SH-SY5Y (cell line): ENCODE results near the gene PLS1.

ENCODE experiments used
- GATA2 ChIP-seq: IDR thresholded peaks from 2 replicates; pipeline ENCODE4 v1.6.1; 2011; ENCODE audit warnings: mild to moderate bottlenecking, low read depth, low read length
- GATA3 ChIP-seq: IDR thresholded peaks from 2 replicates; pipeline ENCODE4 v1.6.1; 2011; ENCODE audit warnings: low read depth, mild to moderate bottlenecking, low read length, moderate library complexity

DNA sequence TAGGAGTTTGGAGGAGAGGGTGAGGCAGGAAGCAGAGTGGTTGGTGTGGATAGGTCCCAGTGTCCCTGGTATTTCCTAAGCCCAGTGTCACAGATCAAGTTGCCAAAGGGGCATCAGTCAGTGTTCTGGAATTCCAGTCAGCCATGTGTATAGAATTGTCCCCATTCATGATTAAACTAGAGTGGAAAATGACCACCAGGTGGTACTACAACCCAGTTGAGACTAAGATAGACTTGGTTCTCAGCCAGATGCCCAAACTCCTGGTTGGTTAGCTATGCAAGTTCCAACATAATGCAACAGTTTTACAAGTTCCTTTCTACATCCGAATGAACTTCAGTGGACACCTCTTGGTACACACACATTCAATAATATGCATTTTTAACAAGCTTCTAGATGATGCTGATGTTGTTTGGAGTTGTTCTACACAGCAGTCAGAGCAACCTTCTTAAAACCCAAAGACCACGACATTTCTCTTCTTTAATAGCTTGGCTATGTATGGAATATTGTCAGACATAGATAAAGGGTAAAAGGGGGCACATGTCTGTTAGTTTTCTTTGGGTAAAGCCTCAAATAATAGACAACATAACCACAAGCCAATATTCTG, 9.3 kb upstream of the PLS1 start:
- TF ChIP-seq GATA2 (no peak), GATA3 (no peak)
